Esophagus muscularis mucosa (tissue), 4 donors: ENCODE data around the gene RAB3IP. TPM values are rescaled to one million over a fixed set of nuclear protein-coding genes. Genes with fewer than 3 reads are reported as not detected.

ENCODE experiments used
- DNase-seq: peaks from one replicate; pipeline ENCODE4 v3.0.0-alpha.2; 2017; ENCODE audit errors: extremely low spot score
- H3K27ac ChIP-seq, 4 donors: fragments of 200-600 bp; sonication (generic); replicated peaks in 1 of 4; 1 replicate in 3 of 4; 2 replicates in 1 of 4; pipeline ENCODE4 v1.5.1; 2016 to 2019; ENCODE audit warnings: mild to moderate bottlenecking in 1 of 4
- H3K27me3 ChIP-seq, 4 donors: fragments of 200-600 bp; sonication (generic); one replicate each; pipeline versions ENCODE4 v1.5.1 to v1.6.0; 2016 to 2019
- H3K36me3 ChIP-seq, 4 donors: fragments of 200-600 bp; sonication (generic); one replicate each; pipeline ENCODE4 v1.5.1; 2016 to 2019
- H3K4me1 ChIP-seq, 4 donors: fragments of 200-600 bp; sonication (generic); one replicate each; pipeline ENCODE4 v1.5.1; 2016 to 2019
- H3K4me3 ChIP-seq, 4 donors: fragments of 200-600 bp; sonication (generic); 1 replicate in 2 of 4; 2 replicates in 2 of 4; pipeline ENCODE4 v1.5.1; 2016 to 2019; ENCODE audit warnings: mild to moderate bottlenecking in 4 of 4, moderate library complexity in 1 of 4
- H3K9me3 ChIP-seq, 4 donors: fragments of 200-600 bp; sonication (generic); 1 replicate in 3 of 4; 2 replicates in 1 of 4; pipeline ENCODE4 v1.5.1; 2016 to 2019
- CTCF ChIP-seq, 3 experiments: fragments of 200-600 bp in 2 of 3; fragments of 450-650 bp in 1 of 3; sonication (generic) in 2 of 3; IDR thresholded peaks; one replicate each; pipeline ENCODE4 v1.5.1; 2017 to 2019; ENCODE audit warnings: antibody characterized with exemption in 3 of 3, mild to moderate bottlenecking in 2 of 3, moderate library complexity in 1 of 3
- EP300 ChIP-seq: sonication (generic); formaldehyde crosslinking; IDR thresholded peaks from one replicate; pipeline ENCODE4 v1.6.1; 2017; ENCODE audit warnings: antibody characterized with exemption
- POLR2A ChIP-seq: fragments of 450-650 bp; IDR thresholded peaks from one replicate; pipeline ENCODE4 v1.6.1; 2017; ENCODE audit warnings: antibody characterized with exemption, moderate library complexity, mild to moderate bottlenecking, low read depth
- POLR2AphosphoS5 ChIP-seq, 2 donors: sonication (generic); formaldehyde crosslinking; IDR thresholded peaks; one replicate each; pipeline ENCODE4 v1.6.1; 2017; ENCODE audit warnings: antibody characterized with exemption in 2 of 2
- WGBS: methylation state at CpG from one replicate; pipeline ENCODE4 v1.1.5; 2018; 5-methylcytosine and 5-hydroxymethylcytosine counted together
- intact Hi-C: fragments of 100-400 bp; cut with DNase I; formaldehyde crosslinking; loops from one replicate; pipeline ENCODE4 v1.15.1; 2023
- total RNA-seq, 4 donors: library from RNA; depleted of rRNA; stranded (reverse); fragments of >200 nt; gene quantifications; one replicate each; pipeline versions ENCODE4 v1.1.0 to v1.2.1, GENCODE V29; 2016

Gene RAB3IP
- total RNA-seq, 4 donors from 2014 or later = 8.2 to 18.5 (median 11.2) TPM

DNA sequence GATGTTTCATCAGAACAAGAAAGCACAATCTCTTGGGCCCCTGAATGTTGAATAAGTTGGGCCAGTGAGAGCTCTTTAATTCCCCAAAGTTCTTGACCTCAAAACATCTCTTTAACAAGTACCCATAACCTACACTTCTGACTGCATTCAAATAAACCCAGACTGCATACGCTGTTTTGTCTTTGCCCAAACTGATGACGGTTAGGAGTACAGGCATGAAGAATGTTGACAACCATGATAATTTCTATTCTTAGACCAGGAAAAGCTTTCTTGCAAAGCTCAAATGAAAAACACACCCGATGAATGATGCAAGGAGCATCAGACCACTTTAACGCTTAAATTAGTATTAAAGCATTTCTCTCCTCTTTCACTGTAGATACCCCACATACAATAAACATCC lies 11.7 kb upstream of the RAB3IP start:
- no peak for TF ChIP-seq EP300
- no peak for TF ChIP-seq CTCF (IDR thresholded peaks at IDR 0.05)
- no peak for TF ChIP-seq POLR2A
- no peak for TF ChIP-seq POLR2AphosphoS5 (IDR thresholded peaks at IDR 0.05)
- no peak overlapping the region for H3K27ac ChIP-seq
- H3K4me3 ChIP-seq = no peak overlapping the region
- H3K27me3 ChIP-seq = peaks cover 0 to 6% (median 0%) of the 10 kb centered on the region in 4 donors
- no peaks in the 10 kb centered on the region for H3K4me1 ChIP-seq
- WGBS = 92% methylated on average over 4 of the region's 4 CpGs
- DNase-seq = no peak
- H3K36me3 ChIP-seq = no peaks in the 10 kb centered on the region
- intact Hi-C loops = no loop called here
- no peaks in the 10 kb centered on the region for H3K9me3 ChIP-seq

DNA sequence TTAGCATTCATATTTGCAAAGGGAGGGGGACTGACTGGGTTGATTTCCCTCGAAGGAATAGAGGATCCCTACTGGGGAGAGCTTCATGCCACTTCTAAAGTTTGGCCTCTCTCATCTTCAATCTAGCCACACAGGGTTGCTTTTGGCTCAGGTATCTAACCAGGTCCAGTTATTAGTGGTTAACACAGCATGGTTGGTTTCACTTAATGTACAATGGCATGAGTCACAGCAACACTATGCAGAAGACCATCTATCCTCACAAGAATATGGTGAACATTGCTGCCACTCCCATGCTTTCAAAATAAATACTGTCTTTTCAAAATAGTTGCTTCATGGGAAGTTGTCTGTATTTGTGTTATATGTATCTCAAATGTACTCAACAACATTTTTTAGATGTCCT lies 6.6 kb upstream of the RAB3IP start:
- no peak overlapping the region for H3K27ac ChIP-seq
- no peak for DNase-seq
- no peaks in the 10 kb centered on the region for H3K4me1 ChIP-seq
- no peak for TF ChIP-seq EP300
- no peak for TF ChIP-seq POLR2A
- no peak for TF ChIP-seq POLR2AphosphoS5 (IDR thresholded peaks at IDR 0.05)
- no peak for TF ChIP-seq CTCF (IDR thresholded peaks at IDR 0.05)
- H3K36me3 ChIP-seq = no peaks in the 10 kb centered on the region
- 86% methylated on average over 1 of the region's 1 CpG for WGBS
- no peaks in the 10 kb centered on the region for H3K9me3 ChIP-seq
- H3K4me3 ChIP-seq = no peak overlapping the region
- intact Hi-C loops = loop anchor here (10.0 kb wide), 1 partner anchor 147 kb away; the partner anchor contains the start of gene CCT2
- no peaks in the 10 kb centered on the region for H3K27me3 ChIP-seq

- 67% methylated on average over 1 of the region's 1 CpG for WGBS
- H3K27ac ChIP-seq = no peak overlapping the region
- no peaks in the 10 kb centered on the region for H3K27me3 ChIP-seq
Measured at GRCh38 chr12:69733638-69734037, 5.0 kb upstream of the RAB3IP start.

DNA sequence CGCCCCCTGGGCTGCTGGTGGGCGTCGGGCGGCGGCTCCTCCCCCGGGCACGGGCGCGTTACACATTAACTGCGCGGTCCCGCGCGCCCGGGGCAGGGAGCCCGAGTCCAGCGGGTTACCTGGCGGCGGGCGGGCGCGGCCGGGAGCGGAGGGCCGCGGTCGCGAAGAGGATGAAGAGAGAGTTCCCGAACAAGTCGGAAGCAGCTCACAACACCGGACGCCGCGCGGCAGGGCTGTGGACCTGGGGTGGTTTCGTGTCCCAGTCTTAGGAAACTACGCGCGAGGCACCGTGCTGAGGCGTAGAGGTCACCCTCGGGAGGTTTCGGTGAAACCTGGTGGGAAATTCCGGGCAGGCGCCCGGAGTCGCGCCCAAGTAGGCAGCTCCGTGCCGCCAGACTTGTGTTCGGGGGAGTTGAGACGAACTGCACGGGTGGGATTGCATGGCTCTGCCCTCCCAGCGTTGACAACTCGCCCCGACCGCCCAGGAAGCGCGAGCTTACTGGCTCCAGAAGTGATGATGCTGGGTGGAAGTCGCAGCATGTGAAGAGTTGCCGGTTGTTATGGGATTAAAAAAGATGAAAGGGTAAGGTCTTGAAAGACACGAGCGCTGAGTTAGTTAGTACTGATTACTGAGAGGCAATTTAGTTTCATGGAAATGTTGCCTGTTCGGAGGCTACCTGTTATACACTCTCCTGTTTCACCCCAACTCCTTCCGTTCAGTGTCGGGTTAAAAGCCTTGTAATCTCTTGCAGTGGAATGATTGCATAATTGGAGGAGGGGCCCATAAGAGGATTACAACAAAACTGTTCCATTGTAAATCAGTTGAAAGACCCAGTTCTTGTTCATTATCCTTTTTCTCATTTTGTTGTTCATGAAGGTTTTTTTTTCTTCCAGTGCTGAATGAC lies 879 bp downstream of the RAB3IP start:
- no peaks in the 10 kb centered on the region for H3K9me3 ChIP-seq
- no peak for DNase-seq
- intact Hi-C loops = loop anchor here (10.0 kb wide), 1 partner anchor 155 kb away; the partner anchor contains the start of gene CCT2
- 2% methylated on average over 18 of the region's 66 CpGs for WGBS
- peaks cover 11 to 16% (median 13%) of the 10 kb centered on the region in 4 donors for H3K4me1 ChIP-seq
- H3K27me3 ChIP-seq = no peaks in the 10 kb centered on the region
- H3K36me3 ChIP-seq = no peaks in the 10 kb centered on the region
- H3K4me3 ChIP-seq = peak overlapping the region; percentile 86 to 98 (median 90)
- TF ChIP-seq POLR2AphosphoS5 (IDR thresholded peaks at IDR 0.05) (peak in 1 of 2 donors; percentile 23), POLR2A (no peak)
- peak overlapping the region; percentile 68 to 77 (median 70) for H3K27ac ChIP-seq

More at GRCh38 chr12:69733638-69734037, 5.0 kb upstream of the RAB3IP start:
- Histone ChIP-seq H3K9me3 (no peaks in the 10 kb centered on the region), H3K4me1 (peaks cover 0 to 4% (median 4%) of the 10 kb centered on the region in 4 donors), H3K36me3 (no peaks in the 10 kb centered on the region), H3K4me3 (no peak overlapping the region)
- no peak for DNase-seq
- TF ChIP-seq EP300 = no peak
- no peak for TF ChIP-seq POLR2AphosphoS5 (IDR thresholded peaks at IDR 0.05)
- no peak for TF ChIP-seq CTCF (IDR thresholded peaks at IDR 0.05)
- TF ChIP-seq POLR2A = no peak
- intact Hi-C loops = loop anchor here (10.0 kb wide), 1 partner anchor 149 kb away; the partner anchor contains the start of gene CCT2

DNA sequence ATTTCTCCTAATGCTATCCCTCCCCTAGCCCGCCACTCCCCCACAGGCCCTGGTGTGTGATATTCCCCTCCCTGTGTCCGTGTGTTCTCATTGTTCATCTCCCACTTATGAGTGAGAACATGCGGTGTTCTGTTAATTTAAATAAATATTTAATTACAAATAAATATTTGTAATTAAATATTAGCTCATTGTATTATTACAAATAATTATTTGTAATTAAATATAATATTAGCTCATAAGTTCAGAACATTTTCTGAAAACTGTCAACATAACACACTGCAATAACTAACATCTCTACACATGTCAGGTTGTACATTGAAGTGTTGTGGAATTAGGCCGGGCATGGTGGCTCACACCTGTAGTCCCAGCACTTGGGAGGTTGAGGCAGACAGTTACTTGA lies 5.4 kb downstream of the RAB3IP start:
- no peak for TF ChIP-seq EP300
- no peak for TF ChIP-seq POLR2A
- TF ChIP-seq CTCF (IDR thresholded peaks at IDR 0.05) = no peak
- TF ChIP-seq POLR2AphosphoS5 (IDR thresholded peaks at IDR 0.05) = no peak
- Histone ChIP-seq H3K27ac (no peak overlapping the region), H3K27me3 (no peaks in the 10 kb centered on the region), H3K36me3 (no peaks in the 10 kb centered on the region), H3K4me3 (no peak overlapping the region), H3K4me1 (peaks cover 7 to 13% (median 11%) of the 10 kb centered on the region in 4 donors), H3K9me3 (no peaks in the 10 kb centered on the region)
- no peak for DNase-seq
- 97% methylated on average over 4 of the region's 4 CpGs for WGBS
- intact Hi-C loops = no loop called here
